HepG2 (cell line): Measurements from ENCODE around the gene CUL5. TPM values are rescaled to one million over a fixed set of nuclear protein-coding genes. Genes with fewer than 3 reads are reported as not detected.
A peak's percentile ranks its signal among the peaks of the same experiment; 100 is the strongest.

Source experiments
- AFF4 ChIP-seq: sonication (generic); formaldehyde crosslinking; IDR thresholded peaks from 2 replicates; pipeline ENCODE4 v1.4.0; 2020; ENCODE audit warnings: missing genetic modification reagents
- DNMT3B ChIP-seq: conservative IDR thresholded peaks from 2 replicates; pipeline ENCODE4 v1.6.1; 2016; ENCODE audit warnings: missing biosample characterization, control low read depth
- E2F2 ChIP-seq: sonication (generic); formaldehyde crosslinking; IDR thresholded peaks from 2 replicates; pipeline ENCODE4 v1.4.0; 2020; ENCODE audit warnings: missing genetic modification reagents, borderline replicate concordance
- FOXC1 ChIP-seq: sonication (generic); formaldehyde crosslinking; IDR thresholded peaks from 2 replicates; pipeline ENCODE4 v1.8.0; 2022; ENCODE audit warnings: mild to moderate bottlenecking, missing genetic modification reagents, borderline replicate concordance
- HINFP ChIP-seq: sonication (generic); formaldehyde crosslinking; IDR thresholded peaks from 2 replicates; pipeline ENCODE4 v1.4.0; 2020; ENCODE audit warnings: low read depth, mild to moderate bottlenecking, missing genetic modification reagents
- MEF2D ChIP-seq: sonication (generic); formaldehyde crosslinking; IDR thresholded peaks from 2 replicates; pipeline ENCODE4 v1.5.1; 2020; ENCODE audit warnings: mild to moderate bottlenecking, missing genetic modification reagents
- MIER2 ChIP-seq: IDR thresholded peaks from 2 replicates; pipeline ENCODE4 v1.6.1; 2016; ENCODE audit warnings: missing biosample characterization, missing genetic modification reagents
- PATZ1 ChIP-seq: sonication (generic); formaldehyde crosslinking; IDR thresholded peaks from 2 replicates; pipeline ENCODE4 v1.4.0; 2020; ENCODE audit warnings: missing genetic modification reagents
- RFXANK ChIP-seq: IDR thresholded peaks from 2 replicates; pipeline ENCODE4 v1.6.1; 2016
- THAP11 ChIP-seq: IDR thresholded peaks from 2 replicates; pipeline ENCODE4 v1.6.1; 2016; ENCODE audit warnings: missing biosample characterization, missing genetic modification reagents
- ZNF274 ChIP-seq: sonication (generic); formaldehyde crosslinking; IDR thresholded peaks from 2 replicates; pipeline ENCODE4 v1.5.1; 2020; ENCODE audit warnings: mild to moderate bottlenecking, missing genetic modification reagents
- polyA plus RNA-seq, 8 experiments: library from polyadenylated mRNA; depleted of rRNA in 3 of 8; stranded (reverse) in 7 of 8; unstranded in 1 of 8; fragments of >200 nt; fragmentation: Illumina TruSeq in 4 of 8; extraction: Trizol in 4 of 8; gene quantifications; 2 replicates each; pipeline versions ENCODE4 v1.2.1 to v1.2.3, GENCODE V29; 2011 to 2016; ENCODE audit warnings: low read depth in 4 of 8, missing spikeins in 1 of 8, mixed read lengths in 1 of 8; ENCODE audit not compliant: insufficient read depth in 1 of 8
- total RNA-seq, 5 experiments: library from RNA; depleted of rRNA; stranded (reverse); fragments of >200 nt; fragmentation: Illumina TruSeq; extraction: Trizol; gene quantifications; 2 replicates each; pipeline ENCODE4 v1.2.3, GENCODE V29; 2016; ENCODE audit warnings: low read depth in 1 of 5

Gene CUL5
- total and polyA plus RNA-seq, 2 of the 13 experiments (the other 11 are each of a cell fraction or from before 2014, with no cell fraction given), result 7.0 to 24.7 TPM

GRCh38 chr11:108121274-108122155 is 112.8 kb downstream of the CUL5 start, which contains the start of gene ACAT1 (continued):
- TF ChIP-seq AFF4 (CRISPR knock-in tag) (0 out of 2 replicates have a peak, but pooled peaks have one; percentile 40), FOXC1 (CRISPR knock-in tag) (peak; percentile 67; the same call in 1 of the 2 replicates), E2F2 (CRISPR knock-in tag) (no peak), DNMT3B (CRISPR knock-in tag) (no peak), THAP11 (CRISPR knock-in tag) (peak; percentile 46), ZNF274 (CRISPR knock-in tag) (peak; percentile 75; the same call in 1 of the 2 replicates), HINFP (CRISPR knock-in tag) (no peak), PATZ1 (CRISPR knock-in tag) (no peak), RFXANK (CRISPR knock-in tag) (no peak), MIER2 (CRISPR knock-in tag) (no peak), MEF2D (no peak; the same call in 1 of the 2 replicates)
